Peyer's patch (tissue), 4 donors: Measurements from ENCODE around the gene SULT2A1. TPM values are rescaled to one million over a fixed set of nuclear protein-coding genes. Genes with fewer than 3 reads are reported as not detected.
A peak's percentile ranks its signal among the peaks of the same experiment; 100 is the strongest.
"Not testable (repeated sequence)": the region's sequence is repeated elsewhere in the genome, so short reads cannot be mapped to it uniquely, and the experiment has no call there.

Experiments used
- DNase-seq, 3 donors: peaks; one replicate each; pipeline ENCODE4 v3.0.0-alpha.2; 2017 to 2019
- H3K27ac ChIP-seq, 4 donors: fragments of 200-600 bp; sonication (generic); one replicate each; pipeline ENCODE4 v1.5.1; 2016 to 2019
- H3K27me3 ChIP-seq, 2 donors: fragments of 200-600 bp; sonication (generic); one replicate each; pipeline ENCODE4 v1.5.1; 2019
- H3K36me3 ChIP-seq, 3 donors: fragments of 200-600 bp; sonication (generic); one replicate each; pipeline ENCODE4 v1.5.1; 2016 to 2019
- H3K4me1 ChIP-seq, 4 donors: fragments of 200-600 bp; sonication (generic); one replicate each; pipeline ENCODE4 v1.5.1; 2016 to 2019
- H3K4me3 ChIP-seq, 4 donors: fragments of 200-600 bp; sonication (generic); 1 replicate in 3 of 4; 2 replicates in 1 of 4; pipeline ENCODE4 v1.5.1; 2016 to 2019; ENCODE audit warnings: mild to moderate bottlenecking in 1 of 4
- H3K9me3 ChIP-seq, 4 donors: fragments of 200-600 bp; sonication (generic); one replicate each; pipeline ENCODE4 v1.5.1; 2016 to 2019; ENCODE audit warnings: mild to moderate bottlenecking in 1 of 4
- POLR2A ChIP-seq, 2 donors: fragments of 450-650 bp; IDR thresholded peaks; one replicate each; pipeline ENCODE4 v1.5.1; 2017; ENCODE audit warnings: antibody characterized with exemption in 2 of 2, mild to moderate bottlenecking in 2 of 2, moderate library complexity in 2 of 2
- total RNA-seq, 4 donors: library from RNA; depleted of rRNA; stranded (reverse); fragments of >200 nt; gene quantifications; one replicate each; pipeline ENCODE4 v1.1.0, GENCODE V29; 2016
- TF ChIP-seq, protein P1 (sequence below), 6 experiments: fragments of 450-650 bp in 4 of 6; fragments of 200-600 bp in 2 of 6; sonication (generic) in 1 of 6; IDR thresholded peaks; one replicate each; pipeline ENCODE4 v1.5.1; 2017 to 2019; ENCODE audit warnings: antibody characterized with exemption in 6 of 6, mild to moderate bottlenecking in 3 of 6, moderate library complexity in 1 of 6

SULT2A1 gene
- total RNA-seq, 4 donors from 2014 or later, result 22.3 to 126 (median 55.8) TPM; not detected in 1

DNA sequence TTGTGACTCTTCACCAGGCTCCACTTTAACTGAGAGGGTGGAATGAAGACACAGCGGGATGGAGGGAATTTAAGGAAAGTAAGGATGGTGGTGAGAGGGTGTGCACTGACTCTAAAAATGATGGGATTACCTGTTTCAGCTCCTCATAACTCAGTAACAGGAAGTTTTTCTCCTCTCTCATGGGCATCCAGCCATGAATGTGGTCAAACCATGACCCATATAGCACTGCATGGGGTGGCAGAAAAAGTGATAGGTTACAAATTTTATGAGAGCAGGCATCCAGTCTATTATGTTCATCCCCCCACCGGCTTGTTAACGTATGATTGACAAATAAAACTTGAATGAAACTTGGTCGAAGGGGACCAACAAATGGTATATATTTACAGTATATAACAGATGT is 7.2 kb downstream of the SULT2A1 start:
- TF ChIP-seq, protein P1, sequence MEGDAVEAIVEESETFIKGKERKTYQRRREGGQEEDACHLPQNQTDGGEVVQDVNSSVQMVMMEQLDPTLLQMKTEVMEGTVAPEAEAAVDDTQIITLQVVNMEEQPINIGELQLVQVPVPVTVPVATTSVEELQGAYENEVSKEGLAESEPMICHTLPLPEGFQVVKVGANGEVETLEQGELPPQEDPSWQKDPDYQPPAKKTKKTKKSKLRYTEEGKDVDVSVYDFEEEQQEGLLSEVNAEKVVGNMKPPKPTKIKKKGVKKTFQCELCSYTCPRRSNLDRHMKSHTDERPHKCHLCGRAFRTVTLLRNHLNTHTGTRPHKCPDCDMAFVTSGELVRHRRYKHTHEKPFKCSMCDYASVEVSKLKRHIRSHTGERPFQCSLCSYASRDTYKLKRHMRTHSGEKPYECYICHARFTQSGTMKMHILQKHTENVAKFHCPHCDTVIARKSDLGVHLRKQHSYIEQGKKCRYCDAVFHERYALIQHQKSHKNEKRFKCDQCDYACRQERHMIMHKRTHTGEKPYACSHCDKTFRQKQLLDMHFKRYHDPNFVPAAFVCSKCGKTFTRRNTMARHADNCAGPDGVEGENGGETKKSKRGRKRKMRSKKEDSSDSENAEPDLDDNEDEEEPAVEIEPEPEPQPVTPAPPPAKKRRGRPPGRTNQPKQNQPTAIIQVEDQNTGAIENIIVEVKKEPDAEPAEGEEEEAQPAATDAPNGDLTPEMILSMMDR (IDR thresholded peaks at IDR 0.05), result no peak
- TF ChIP-seq POLR2A (IDR thresholded peaks at IDR 0.05), result no peak
- Histone ChIP-seq H3K9me3 (no peaks in the 10 kb centered on the region), H3K27me3 (no peaks in the 10 kb centered on the region), H3K4me3 (no peak overlapping the region), H3K27ac (no peak overlapping the region), H3K4me1 (no peaks in the 10 kb centered on the region), H3K36me3 (no peaks in the 10 kb centered on the region)
- DNase-seq, result no peak

DNA sequence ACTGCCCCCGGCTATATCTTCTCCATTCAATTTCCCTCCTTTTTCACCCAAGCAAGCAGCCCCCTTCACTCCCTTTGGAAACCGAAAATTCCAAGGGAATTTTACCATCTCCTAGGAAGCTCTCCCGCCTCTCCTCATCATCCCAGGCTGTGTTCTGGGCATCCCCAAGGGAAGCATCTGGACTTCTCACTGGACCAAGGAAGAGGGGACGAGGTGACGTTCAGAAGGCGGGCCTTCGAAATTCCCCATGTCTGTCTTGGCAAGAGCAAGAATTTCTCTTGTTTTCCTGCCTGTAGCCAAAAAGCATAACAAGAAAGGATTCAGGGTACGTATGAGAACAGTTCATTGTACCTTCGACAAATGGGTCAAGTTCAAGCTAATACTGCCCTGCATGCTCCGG is 20.9 kb downstream of the SULT2A1 start:
- Histone ChIP-seq H3K27me3 (no peaks in the 10 kb centered on the region), H3K4me1 (no peaks in the 10 kb centered on the region), H3K4me3 (no peak overlapping the region), H3K36me3 (no peaks in the 10 kb centered on the region), H3K9me3 (no peaks in the 10 kb centered on the region), H3K27ac (no peak overlapping the region)
- TF ChIP-seq, protein P1 (IDR thresholded peaks at IDR 0.05), result no peak
- no peak for TF ChIP-seq POLR2A (IDR thresholded peaks at IDR 0.05)
- DNase-seq, result no peak

DNA sequence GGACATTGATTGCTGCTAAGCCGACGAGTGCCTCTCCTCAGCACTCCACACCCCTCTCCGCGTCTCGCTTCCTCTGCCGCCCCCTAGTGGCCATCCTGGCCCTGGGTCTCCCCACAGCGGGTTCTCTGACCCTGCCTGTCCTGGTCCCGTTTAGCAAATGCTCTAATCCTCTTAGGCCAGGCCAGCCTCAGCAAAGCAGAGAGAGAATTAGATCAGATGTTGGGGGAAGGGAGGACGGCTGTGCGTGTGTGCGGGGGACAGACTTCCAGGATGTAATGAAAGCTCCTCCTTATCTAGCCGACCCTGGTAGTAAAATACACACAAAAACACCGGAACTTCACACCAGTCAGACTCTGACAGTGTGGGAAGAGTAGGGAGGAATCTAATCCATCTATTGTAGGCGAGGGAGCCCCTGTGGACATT is 22.6 kb downstream of the SULT2A1 start:
- Histone ChIP-seq H3K4me3 (no peak overlapping the region), H3K27ac (no peak overlapping the region)

DNA sequence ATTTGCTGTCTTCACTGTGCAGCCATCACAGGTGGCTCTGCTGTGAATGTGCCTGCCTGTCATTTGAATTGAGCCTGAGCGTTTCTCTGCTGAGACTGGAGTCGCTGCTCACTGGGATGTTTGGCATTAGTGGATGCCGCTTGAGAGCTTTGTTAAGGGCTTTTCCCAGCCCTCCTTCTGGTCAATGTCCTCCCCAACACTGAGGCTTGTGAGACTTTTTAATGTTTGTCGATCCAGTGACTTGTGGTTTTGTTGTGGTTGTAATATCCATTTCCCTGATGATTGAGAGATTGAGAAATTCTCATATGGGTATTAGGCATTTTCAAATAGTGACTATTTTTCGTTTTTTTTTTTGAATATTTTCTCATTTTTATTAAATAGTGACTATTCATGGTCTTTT is 24.5 kb downstream of the SULT2A1 start:
- Histone ChIP-seq H3K36me3 (no peaks in the 10 kb centered on the region), H3K27ac (no peak overlapping the region), H3K4me3 (no peak overlapping the region), H3K27me3 (no peaks in the 10 kb centered on the region), H3K4me1 (no peaks in the 10 kb centered on the region), H3K9me3 (no peaks in the 10 kb centered on the region)
- no peak for DNase-seq
- TF ChIP-seq, protein P1 (IDR thresholded peaks at IDR 0.05), result no peak
- TF ChIP-seq POLR2A (IDR thresholded peaks at IDR 0.05), result no peak

More for the DNA sequence above, 22.6 kb downstream of the SULT2A1 start:
- H3K9me3 ChIP-seq, result no peaks in the 10 kb centered on the region
- TF ChIP-seq, protein P1 (IDR thresholded peaks at IDR 0.05), result peak; percentile 50 to 82 (median 78)
- no peak for TF ChIP-seq POLR2A (IDR thresholded peaks at IDR 0.05)
- no peaks in the 10 kb centered on the region for H3K36me3 ChIP-seq
- peak; percentile 51 to 88 (median 87) for DNase-seq
- no peaks in the 10 kb centered on the region for H3K4me1 ChIP-seq
- H3K27me3 ChIP-seq, result no peaks in the 10 kb centered on the region

DNA sequence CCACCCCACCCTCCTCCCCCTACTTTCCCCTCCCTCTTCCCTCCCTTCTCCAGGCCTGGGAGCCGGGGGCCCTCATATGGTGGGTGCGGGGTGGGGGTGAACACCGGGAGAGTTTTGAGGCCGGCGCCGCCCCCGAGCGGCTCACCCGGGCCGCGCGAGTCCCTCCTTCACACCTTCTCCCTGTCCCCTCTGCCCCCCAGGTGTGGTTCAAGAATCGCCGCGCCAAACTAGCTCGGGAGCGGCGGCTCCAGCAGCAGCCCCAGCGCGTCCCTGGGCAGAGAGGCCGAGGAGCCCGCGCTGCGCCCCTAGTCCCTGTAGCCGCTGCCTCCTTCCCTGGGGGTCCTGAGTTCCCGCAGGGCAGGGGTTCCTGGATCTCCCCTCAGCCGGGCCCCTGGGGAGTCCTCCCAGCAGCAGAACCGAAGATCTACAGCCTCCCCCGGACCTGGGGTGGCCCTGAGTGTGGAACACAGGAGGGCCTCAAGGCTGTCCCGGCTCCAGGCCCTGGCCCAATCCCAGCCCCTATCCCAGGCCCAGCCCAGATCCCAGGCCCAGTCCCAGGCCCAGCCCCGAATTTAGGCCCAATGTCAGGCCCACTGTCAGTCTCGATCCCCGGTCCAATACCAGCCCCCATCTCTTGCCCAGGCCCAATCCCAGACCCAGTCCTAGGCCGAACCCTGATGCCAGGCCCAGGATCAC is 25.4 kb downstream of the SULT2A1 start:
- H3K27me3 ChIP-seq, result no peaks in the 10 kb centered on the region
- TF ChIP-seq, protein P1 (IDR thresholded peaks at IDR 0.05), result no peak
- TF ChIP-seq POLR2A (IDR thresholded peaks at IDR 0.05), result no peak
- no peak for DNase-seq
- H3K4me1 ChIP-seq, result no peaks in the 10 kb centered on the region
- H3K36me3 ChIP-seq, result no peaks in the 10 kb centered on the region
- H3K4me3 ChIP-seq, result no peak overlapping the region
- H3K9me3 ChIP-seq, result no peaks in the 10 kb centered on the region
- H3K27ac ChIP-seq, result no peak overlapping the region

DNA sequence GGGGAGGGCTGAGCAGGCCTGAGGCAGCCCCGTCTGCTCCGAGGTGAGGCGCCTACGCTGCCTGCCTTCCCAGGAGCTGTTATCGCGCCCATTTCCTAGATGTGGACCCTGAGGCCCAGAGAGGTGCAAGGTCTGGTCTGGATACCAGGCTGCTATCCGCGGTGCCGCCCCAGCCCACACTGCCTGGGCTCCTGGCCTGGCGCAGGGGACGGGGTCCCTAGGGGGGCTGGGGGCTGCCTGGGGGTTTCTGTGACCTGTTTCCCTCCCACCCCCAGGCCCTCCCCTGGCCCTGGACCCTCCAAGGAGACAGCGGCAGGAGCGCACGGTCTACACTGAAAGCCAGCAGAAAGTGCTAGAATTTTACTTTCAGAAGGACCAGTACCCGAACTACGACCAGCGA is 26.3 kb downstream of the SULT2A1 start:
- not testable (repeated sequence) for H3K4me3 ChIP-seq, H3K27ac ChIP-seq, DNase-seq, H3K9me3 ChIP-seq, H3K4me1 ChIP-seq, H3K27me3 ChIP-seq, H3K36me3 ChIP-seq

DNA sequence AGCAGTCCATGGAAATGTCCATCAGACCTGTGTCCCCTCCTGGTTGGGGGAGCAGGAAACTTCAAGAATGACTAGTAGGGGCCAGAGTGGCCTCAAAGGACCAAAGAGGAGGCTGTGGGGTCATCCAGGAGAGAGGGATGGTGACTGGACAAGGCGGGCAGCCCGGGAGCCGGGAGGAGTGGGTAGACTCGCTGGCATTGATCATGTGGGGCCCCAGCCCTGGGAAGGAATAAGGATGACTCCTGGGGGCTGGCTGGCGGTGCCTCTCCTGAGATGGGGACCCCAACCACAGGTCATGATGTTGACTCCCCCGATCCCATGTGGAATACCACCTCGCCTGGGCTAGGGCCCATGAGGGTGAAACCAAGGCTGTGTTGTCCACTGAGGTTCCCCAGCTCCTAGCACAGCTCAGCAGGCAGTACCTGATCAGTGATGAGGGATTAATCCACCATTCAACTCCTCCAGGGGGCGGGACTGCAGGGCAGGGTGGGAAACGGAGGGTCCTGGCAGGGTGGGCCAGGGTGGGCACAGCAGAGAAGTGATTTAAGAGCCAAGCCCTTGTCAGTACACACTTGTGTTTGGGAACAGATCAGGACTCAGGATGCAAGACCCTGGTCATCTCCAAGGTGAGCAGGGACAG is 27.3 kb downstream of the SULT2A1 start, which contains the start of gene TPRX2:
Gene TPRX2, plus strand, starts transcription at position 590 of the 640 bp plus-strand sequence. Its CDS starts 12 bp downstream, at position 602.
- H3K27me3 ChIP-seq, H3K36me3 ChIP-seq, H3K9me3 ChIP-seq, H3K4me1 ChIP-seq, DNase-seq, H3K4me3 ChIP-seq, H3K27ac ChIP-seq: not testable (repeated sequence)

DNA sequence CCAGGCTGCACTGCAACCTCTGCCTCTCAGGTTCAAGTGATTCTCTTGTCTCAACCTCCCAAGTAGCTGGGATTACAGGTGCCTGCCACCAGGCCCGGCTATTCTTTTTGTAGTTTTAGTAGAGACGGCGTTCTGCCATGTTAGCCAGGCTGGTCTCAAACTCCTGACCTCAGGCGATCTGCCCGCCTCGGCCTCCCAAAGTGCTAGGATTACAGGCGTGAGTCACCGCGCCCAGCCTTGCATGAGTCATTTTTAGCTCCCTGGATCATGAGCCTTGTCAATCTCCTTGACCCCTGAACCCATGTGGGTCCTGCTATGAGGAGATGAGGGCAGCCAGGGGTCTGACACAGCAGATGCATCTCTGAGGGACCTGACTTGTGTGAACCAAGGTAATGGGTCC is 27.9 kb downstream of the SULT2A1 start:
- not testable (repeated sequence) for H3K9me3 ChIP-seq, DNase-seq, H3K4me3 ChIP-seq, H3K27me3 ChIP-seq, H3K4me1 ChIP-seq, H3K36me3 ChIP-seq, H3K27ac ChIP-seq
